Measurements from ENCODE around the gene OSBP2. TPM values are rescaled to one million over a fixed set of nuclear protein-coding genes. Genes with fewer than 3 reads are reported as not detected.

OSBP2 gene
- total RNA-seq, 1 donor = 6.2 TPM

GRCh38 chr22:30890686-30891442 lies 196.2 kb downstream of the OSBP2 start:
- DNase-seq (ENCODE audit: low read depth in 2 of 3, low spot score in 2 of 3) = peak in 2 of 3 donors; percentile 17 to 18

- DNase-seq (ENCODE audit: low read depth in 2 of 3, low spot score in 2 of 3) = no peak
These were observed 196.7 kb downstream of the OSBP2 start for GRCh38 chr22:30891443-30891755.

- no peak for DNase-seq (ENCODE audit: low read depth in 2 of 3, low spot score in 2 of 3)
These were observed 197.1 kb downstream of the OSBP2 start for GRCh38 chr22:30891781-30892180.

GRCh38 chr22:30892286-30892685 lies 197.6 kb downstream of the OSBP2 start:
- DNase-seq (ENCODE audit: low read depth in 2 of 3, low spot score in 2 of 3) = no peak

- no peak for DNase-seq (ENCODE audit: low read depth in 2 of 3, low spot score in 2 of 3)
These were observed 198.1 kb downstream of the OSBP2 start for GRCh38 chr22:30892731-30893221.

GRCh38 chr22:30893434-30894370 lies 199.0 kb downstream of the OSBP2 start:
- DNase-seq (ENCODE audit: low read depth in 2 of 3, low spot score in 2 of 3) = no peak

- DNase-seq (ENCODE audit: low read depth in 2 of 3, low spot score in 2 of 3) = no peak
These were observed 199.7 kb downstream of the OSBP2 start for GRCh38 chr22:30894371-30894740.

DNA sequence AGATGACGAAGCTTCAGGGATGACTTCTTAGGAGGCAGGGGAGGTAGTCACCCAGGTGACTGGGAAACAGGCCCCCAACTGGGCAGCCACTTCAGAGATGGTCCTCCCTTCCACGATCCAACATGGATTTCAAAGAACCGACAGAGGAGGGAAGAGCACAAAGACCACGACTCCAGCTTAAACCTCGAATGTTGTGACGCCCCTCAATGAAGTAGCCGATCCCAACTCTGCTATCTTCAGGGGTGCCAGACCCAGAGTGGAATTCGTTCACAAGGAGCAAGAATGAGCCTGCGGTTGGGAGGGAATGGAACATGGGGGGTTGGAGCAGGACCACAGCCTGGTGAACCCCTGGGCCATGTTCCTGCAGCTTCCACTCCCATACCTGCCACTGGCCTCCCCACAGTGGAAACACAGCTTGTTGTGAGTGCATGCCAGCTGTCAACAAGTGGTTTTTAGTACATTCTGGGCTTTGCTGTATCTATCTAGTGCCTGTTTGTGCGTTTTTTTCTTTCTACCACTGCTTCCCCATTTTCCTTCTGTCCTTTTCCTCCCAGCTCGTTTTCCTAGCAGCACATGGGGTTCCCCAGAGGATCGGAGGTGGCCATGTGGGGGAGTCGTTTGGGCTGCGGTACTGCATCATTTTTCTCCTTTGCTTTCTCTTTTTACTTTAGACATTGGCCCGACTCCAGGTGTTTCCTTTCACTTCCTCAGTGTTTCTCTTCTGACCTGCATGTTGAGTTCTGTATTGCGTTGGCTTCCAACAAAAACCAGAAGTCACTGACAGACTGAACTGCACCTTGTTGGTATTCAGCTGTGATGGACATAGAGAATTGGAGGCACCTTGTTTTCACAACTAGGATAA lies 208.1 kb downstream of the OSBP2 start:
- peak in 2 of 3 donors; percentile 36 to 72 for DNase-seq (ENCODE audit: low read depth in 2 of 3, low spot score in 2 of 3)

- no peak for DNase-seq (ENCODE audit: low read depth in 2 of 3, low spot score in 2 of 3)
These were observed 209.3 kb downstream of the OSBP2 start for GRCh38 chr22:30903876-30904460.

- no peak for DNase-seq (ENCODE audit: low read depth in 2 of 3, low spot score in 2 of 3)
These were observed 211.1 kb downstream of the OSBP2 start for GRCh38 chr22:30905696-30906341.

GRCh38 chr22:30906411-30906810 lies 211.7 kb downstream of the OSBP2 start:
- no peak for DNase-seq (ENCODE audit: low read depth in 2 of 3, low spot score in 2 of 3)

DNA sequence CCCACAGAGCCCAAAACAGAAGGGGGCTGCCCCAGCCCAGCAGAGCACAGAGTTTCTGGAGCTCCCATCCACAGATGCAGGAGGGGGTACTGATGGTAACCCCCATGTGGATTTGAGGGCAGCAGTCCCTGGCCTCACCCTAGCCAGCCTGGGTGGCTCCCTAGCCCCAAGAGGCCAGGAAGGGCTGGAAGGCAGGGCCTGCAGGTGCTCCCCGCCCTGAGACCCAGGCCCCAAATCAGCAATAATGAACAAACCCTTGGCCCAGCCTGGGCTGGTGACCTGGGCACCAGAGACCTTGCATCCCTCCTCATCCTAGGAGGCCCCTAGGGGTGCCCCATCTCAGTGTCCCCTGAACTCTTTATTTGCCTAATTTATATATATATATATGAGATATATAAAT lies 212.3 kb downstream of the OSBP2 start:
- no peak for DNase-seq (ENCODE audit: low read depth in 2 of 3, low spot score in 2 of 3)

GRCh38 chr22:30908051-30908461 lies 213.4 kb downstream of the OSBP2 start:
- no peak for DNase-seq (ENCODE audit: low read depth in 2 of 3, low spot score in 2 of 3)

DNA sequence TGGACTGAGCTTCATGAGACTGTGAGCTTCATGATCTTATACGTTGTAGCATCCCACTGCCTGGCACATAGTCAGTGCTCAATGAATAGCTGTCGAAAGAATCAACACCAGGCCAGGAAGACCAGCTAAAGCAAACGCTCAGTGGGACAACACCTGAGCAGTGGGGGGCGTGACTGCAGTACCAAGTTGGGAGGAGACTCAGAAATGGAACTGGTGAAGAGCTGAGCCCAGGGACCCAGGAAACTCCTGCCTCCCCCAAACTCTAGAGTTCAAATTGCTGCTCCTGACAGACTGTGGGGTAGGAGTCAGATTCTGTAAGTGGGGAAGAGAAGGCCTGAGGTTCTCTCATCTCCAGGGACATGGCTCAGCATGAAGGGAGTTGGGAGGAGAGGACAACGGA lies 214.6 kb downstream of the OSBP2 start:
- no peak for DNase-seq (ENCODE audit: low read depth in 2 of 3, low spot score in 2 of 3)

DNA sequence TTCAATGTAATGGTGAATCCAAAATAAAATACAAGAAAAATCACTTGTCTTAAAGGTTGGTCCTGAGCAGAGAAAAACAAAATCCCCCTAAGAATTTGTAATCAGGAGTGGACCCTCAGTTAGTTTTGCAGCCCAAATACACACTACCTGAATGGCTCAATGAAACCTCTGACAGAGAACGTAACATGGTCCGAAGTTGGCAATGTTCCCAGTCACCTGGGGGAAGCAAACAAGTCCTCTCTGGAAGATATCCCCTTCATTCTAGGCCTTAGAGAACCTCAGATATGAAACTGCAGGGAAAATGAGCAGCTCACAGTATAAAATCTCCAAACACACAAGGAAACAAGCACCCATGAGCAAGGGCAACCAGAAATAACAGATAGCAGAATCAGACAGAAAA lies 215.7 kb downstream of the OSBP2 start:
- DNase-seq (ENCODE audit: low read depth in 2 of 3, low spot score in 2 of 3) = no peak

DNA sequence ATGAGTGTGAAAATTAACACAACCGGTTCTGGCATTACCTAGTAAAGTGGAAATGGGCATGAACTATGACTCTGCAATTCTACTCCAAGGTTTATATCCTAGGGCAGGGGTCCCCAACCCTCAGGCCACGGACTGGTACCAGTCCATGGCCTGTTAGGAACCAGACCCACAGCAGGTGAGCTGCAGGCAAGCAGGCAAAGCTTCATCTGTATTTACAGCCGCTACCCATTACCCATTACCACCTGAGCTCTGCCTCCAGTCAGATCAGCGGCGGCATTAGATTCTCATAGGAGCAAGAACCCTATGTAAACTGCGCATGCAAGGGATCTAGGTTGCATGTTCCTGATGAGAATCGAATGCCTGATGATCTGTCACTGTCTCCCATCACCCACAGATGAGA lies 224.1 kb downstream of the OSBP2 start:
- DNase-seq (ENCODE audit: low read depth in 2 of 3, low spot score in 2 of 3) = no peak

GRCh38 chr22:30919973-30920372 lies 225.3 kb downstream of the OSBP2 start:
- no peak for DNase-seq (ENCODE audit: low read depth in 2 of 3, low spot score in 2 of 3)

- DNase-seq (ENCODE audit: low read depth in 2 of 3, low spot score in 2 of 3) = peak; percentile 57 to 91 (median 75)
These were observed 225.7 kb downstream of the OSBP2 start for GRCh38 chr22:30920407-30920806.

DNA sequence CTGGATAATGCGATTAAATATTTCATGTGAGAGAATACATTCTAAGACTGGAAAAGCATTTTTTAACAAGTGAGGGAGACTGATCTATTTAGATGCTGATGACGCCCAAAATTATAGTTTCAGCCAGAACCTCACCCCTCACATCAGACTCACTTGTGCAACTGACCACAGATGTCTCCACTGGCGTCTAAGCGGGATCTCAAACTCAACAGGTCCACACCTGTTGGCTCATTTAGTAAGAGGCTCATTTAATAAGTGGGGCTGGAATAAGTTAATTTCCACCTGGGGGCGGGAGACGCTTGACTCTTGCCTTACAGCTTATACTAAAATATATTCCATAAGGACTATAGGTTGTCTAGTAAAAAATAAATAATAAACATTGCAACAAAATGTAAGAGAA lies 226.4 kb downstream of the OSBP2 start:
- no peak for DNase-seq (ENCODE audit: low read depth in 2 of 3, low spot score in 2 of 3)

DNA sequence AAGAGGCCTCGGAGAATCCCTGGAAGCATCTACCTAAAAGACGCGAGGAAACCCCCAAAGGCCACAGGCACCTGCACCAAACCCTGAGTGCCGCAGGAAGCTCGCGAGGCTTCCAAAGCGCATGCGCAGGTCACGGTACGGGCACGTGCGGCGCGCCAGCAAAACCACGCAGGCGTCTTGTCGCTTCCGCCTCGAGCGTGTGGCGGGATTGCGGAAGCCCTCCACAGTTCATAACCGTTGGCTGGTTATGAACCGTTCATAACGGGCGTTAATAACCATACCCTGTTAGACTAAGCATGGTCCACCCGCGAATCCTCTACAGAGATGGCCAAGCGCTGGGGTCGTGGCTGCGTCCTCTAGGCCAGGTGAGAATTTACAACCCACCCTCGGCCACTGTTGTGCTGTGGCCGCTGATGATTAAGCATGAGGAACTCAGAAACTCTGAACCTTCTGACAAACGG lies 227.5 kb downstream of the OSBP2 start:
- DNase-seq (ENCODE audit: low read depth in 2 of 3, low spot score in 2 of 3) = peak; percentile 49 to 87 (median 75)
